Sigmoid colon (tissue), 4 donors: ENCODE measurements around the gene WDSUB1.

Source experiments
- CTCF ChIP-seq, 4 experiments: fragments of 450-650 bp in 3 of 4; fragments of 200-600 bp in 1 of 4; IDR thresholded peaks; one replicate each; pipeline ENCODE4 v1.5.1; 2016 to 2019; ENCODE audit warnings: antibody characterized with exemption in 4 of 4, mild to moderate bottlenecking in 3 of 4, moderate library complexity in 2 of 4
- POLR2AphosphoS5 ChIP-seq, 4 donors: sonication (generic); formaldehyde crosslinking; IDR thresholded peaks; one replicate each; pipeline ENCODE4 v1.6.1; 2017; ENCODE audit warnings: antibody characterized with exemption in 4 of 4

GRCh38 chr2:159196393-159196925 is 90.0 kb downstream of the WDSUB1 start:
- TF ChIP-seq CTCF (IDR thresholded peaks at IDR 0.05) (no peak), POLR2AphosphoS5 (IDR thresholded peaks at IDR 0.05) (no peak)
